Activated CD8-positive, alpha-beta memory T cell treated with anti-CD3 and anti-CD28 coated beads, Interleukin-2, amount 50 U/mL, for 24 hours (primary cell): ENCODE results near the gene GRHL3.

ENCODE experiments used
- DNase-seq: peaks from one replicate; pipeline ENCODE4 v3.0.0-alpha.2; 2020; ENCODE audit errors: extremely low read depth

GRHL3 gene

DNA sequence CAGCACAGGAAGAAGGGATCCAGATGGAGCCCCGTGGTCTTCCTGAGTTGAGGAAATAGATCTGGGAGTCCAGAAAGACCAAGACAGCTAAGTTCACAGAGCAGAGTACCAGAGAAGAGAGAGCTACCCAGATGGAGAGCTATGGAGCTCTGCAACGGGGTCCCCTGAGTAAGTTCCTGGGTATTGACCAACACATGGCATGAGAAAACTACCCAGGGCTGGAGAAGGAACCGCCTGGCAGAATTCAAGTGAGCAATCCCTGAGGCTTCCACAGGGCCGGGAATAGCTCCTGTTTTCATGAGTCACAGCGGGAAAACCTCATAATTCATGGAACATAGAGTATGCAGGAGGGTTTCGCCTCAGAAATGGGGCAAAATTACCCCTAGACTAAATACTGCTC lies 74.7 kb downstream of the GRHL3 start:
- DNase-seq, result no peak

DNA sequence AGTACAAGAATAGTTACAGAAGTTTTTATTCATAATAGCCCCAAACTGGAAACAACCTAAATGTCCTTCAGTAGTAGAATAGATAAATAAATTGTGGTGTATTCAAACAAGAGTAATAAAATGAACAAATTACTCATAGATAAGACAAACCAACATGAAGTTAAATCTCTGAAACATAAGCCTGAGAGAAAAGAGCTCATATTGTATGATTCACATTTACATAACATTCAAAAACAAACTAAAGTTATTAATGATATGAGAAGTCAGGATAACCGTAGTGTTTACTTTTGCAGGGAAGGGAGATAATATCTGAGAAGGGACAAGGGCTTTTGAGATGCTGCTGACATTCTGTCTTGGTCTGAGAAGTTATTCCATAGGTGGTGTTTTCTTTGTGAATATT lies 80.9 kb downstream of the GRHL3 start:
- no peak for DNase-seq

DNA sequence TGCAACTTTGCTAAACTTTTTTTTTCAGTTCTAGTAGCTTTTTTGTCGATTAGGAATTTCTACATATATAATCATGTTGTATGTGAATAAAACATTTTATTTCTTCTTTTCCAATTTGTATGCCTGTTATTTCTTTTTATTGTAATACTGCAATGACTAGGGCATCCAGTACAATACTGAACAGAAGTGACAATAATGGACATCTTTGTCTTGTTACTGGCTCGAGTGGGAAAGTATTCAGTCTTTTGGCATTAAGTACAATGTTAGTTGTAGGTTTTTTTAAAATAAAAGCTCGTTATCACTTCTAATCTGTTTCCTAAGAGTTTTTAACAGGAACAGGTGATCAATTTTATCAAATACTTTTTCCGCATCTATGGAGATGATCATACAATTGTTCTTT lies 84.6 kb downstream of the GRHL3 start:
- DNase-seq, result no peak
